ENCODE measurements around the gene ARHGAP31.

- TF ChIP-seq CTCF (IDR thresholded peaks at IDR 0.05; ENCODE audit: low read depth, low read length) (no peak), EZH2phosphoT487 (IDR thresholded peaks at IDR 0.05; ENCODE audit: low read depth) (no peak)
Measured at GRCh38 chr3:119400466-119400865, 106.3 kb downstream of the ARHGAP31 start.
